K562 (cell line): ENCODE data around the gene SHANK3. TPM values are rescaled to one million over a fixed set of nuclear protein-coding genes. Genes with fewer than 3 reads are reported as not detected.

Experiments
- ATAC-seq: fragments of 200-7000 bp; cut with Tn5 transposase; 3 replicates; pipeline ENCODE4 v1.9.1; 2020; ENCODE audit warnings: moderate library complexity
- BruUV-seq: library from RNA; stranded (reverse); fragments of 400-500 nt; replicated peaks from 2 replicates; lab custom pipeline; 2021; lab: Mats Ljungman, UMichigan
- CTCF ChIA-PET: fragments of 300-600 bp; formaldehyde crosslinking; extraction: SDS; loops from one replicate; lab custom pipeline; 2021; ENCODE audit warnings: low intra/inter-chr PET ratio; lab: Yijun Ruan, JAX
- POLR2A ChIA-PET: fragments of 300-600, 350-650 bp; sonication (Branson Sonifier 250); formaldehyde crosslinking; extraction: SDS; loops from one replicate; lab custom pipeline; 2021; ENCODE audit warnings: antibody characterized with exemption, inconsistent platforms; lab: Yijun Ruan, JAX
- DNase-seq, 4 experiments: peaks; one replicate each; pipeline versions ENCODE4 v3.0.0 to v3.0.0-alpha.2; 2011 to 2018; ENCODE audit warnings: low spot score in 3 of 4, mixed read lengths in 3 of 4; ENCODE audit errors: extremely low read depth in 1 of 4
- FAIRE-seq: peaks from 2 replicates; lab custom pipeline; 2011; peaks lifted over from hg19 to GRCh38; lab: Jason Lieb, UNC
- H2AFZ ChIP-seq: 2 replicates; pipeline ENCODE4 v1.6.0; 2011; ENCODE audit warnings: low read depth, low read length, control low read depth, inconsistent platforms
- H3K27ac ChIP-seq: fragments of 200-600 bp; 3 replicates; pipeline ENCODE4 v1.8.0; 2011; ENCODE audit warnings: low read depth, mild to moderate bottlenecking, control low read depth, inconsistent platforms, low read length, moderate library complexity, mixed read lengths; ENCODE audit errors: extremely low read depth
- H3K27me3 ChIP-seq, 2 experiments: fragments of 300-600 bp in 1 of 2; 2 replicates in 1 of 2; 3 replicates in 1 of 2; pipeline versions ENCODE4 v1.6.0 to v1.8.0; 2011; ENCODE audit warnings: inconsistent platforms in 2 of 2, low read length in 2 of 2, mild to moderate bottlenecking in 1 of 2, mixed read lengths in 1 of 2, moderate library complexity in 1 of 2; ENCODE audit not compliant: control insufficient read depth in 2 of 2, insufficient read depth in 2 of 2
- H3K36me3 ChIP-seq: fragments of 300-600 bp; 3 replicates; pipeline ENCODE4 v1.8.0; 2011; ENCODE audit warnings: mild to moderate bottlenecking, low read length, inconsistent platforms; ENCODE audit not compliant: control insufficient read depth, insufficient read depth
- H3K4me1 ChIP-seq, 2 experiments: fragments of 200-600 bp in 1 of 2; replicated peaks in 1 of 2; 2 replicates in 1 of 2; 3 replicates in 1 of 2; pipeline versions ENCODE4 v1.5.1 to v1.8.0; 2011; ENCODE audit warnings: inconsistent platforms in 2 of 2, low read length in 2 of 2, mild to moderate bottlenecking in 1 of 2, mixed read lengths in 1 of 2, moderate library complexity in 1 of 2; ENCODE audit not compliant: control insufficient read depth in 2 of 2, insufficient read depth in 2 of 2
- H3K4me2 ChIP-seq: 2 replicates; pipeline ENCODE4 v1.6.1; 2011; ENCODE audit warnings: low read length, control low read depth, inconsistent platforms, mixed read lengths; ENCODE audit not compliant: insufficient read depth
- H3K4me3 ChIP-seq: fragments of 200-600 bp; sonication (generic), shearing (Covaris generic); 2 replicates; pipeline ENCODE4 v1.5.1; 2016; ENCODE audit warnings: control low read depth, inconsistent platforms
- H3K79me2 ChIP-seq: fragments of 200-600 bp; 3 replicates; pipeline ENCODE4 v1.8.0; 2011; ENCODE audit warnings: low read length, inconsistent platforms; ENCODE audit not compliant: control insufficient read depth, insufficient read depth
- H3K9ac ChIP-seq, 2 experiments: 2 replicates each; pipeline versions ENCODE4 v1.6.0 to v1.6.1; 2011; ENCODE audit warnings: low read depth in 2 of 2, low read length in 2 of 2, control low read depth in 1 of 2, inconsistent platforms in 1 of 2, mild to moderate bottlenecking in 1 of 2, mixed read lengths in 1 of 2; ENCODE audit not compliant: insufficient read depth in 1 of 2
- H3K9me1 ChIP-seq: one replicate; pipeline ENCODE4 v1.6.0; 2011; ENCODE audit warnings: inconsistent platforms, mild to moderate bottlenecking, low read length, moderate library complexity; ENCODE audit not compliant: control insufficient read depth, insufficient read depth
- H3K9me3 ChIP-seq: replicated peaks from 2 replicates; pipeline ENCODE4 v1.5.1; 2011; ENCODE audit warnings: low read depth, low read length, inconsistent platforms; ENCODE audit not compliant: control insufficient read depth, insufficient read depth
- H4K20me1 ChIP-seq: replicated peaks from 2 replicates; pipeline ENCODE4 v1.6.1; 2011; ENCODE audit warnings: low read length, inconsistent platforms, mixed read lengths; ENCODE audit not compliant: control insufficient read depth, insufficient read depth
- DNMT1 ChIP-seq: fragments of 450-650 bp; IDR thresholded peaks from 2 replicates; pipeline ENCODE4 v1.6.1; 2016; ENCODE audit warnings: antibody characterized with exemption, mild to moderate bottlenecking
- PHB2 ChIP-seq: fragments of 450-650 bp; IDR thresholded peaks from 2 replicates; pipeline ENCODE4 v1.6.1; 2017; ENCODE audit warnings: low read depth
- RBFOX2 ChIP-seq: fragments of 200-400 bp; formaldehyde crosslinking; IDR thresholded peaks from 2 replicates; pipeline ENCODE4 v1.6.1; 2017; ENCODE audit warnings: low read depth, mild to moderate bottlenecking, low read length, moderate library complexity
- RUNX1 ChIP-seq: sonication (generic); IDR thresholded peaks from 2 replicates; pipeline ENCODE4 v1.6.1; 2016; ENCODE audit warnings: antibody characterized with exemption, low read depth
- SMARCB1 ChIP-seq: IDR thresholded peaks from 2 replicates; pipeline ENCODE4 v1.6.1; 2011; ENCODE audit warnings: improper control_type of control experiment, low read depth; ENCODE audit not compliant: insufficient read length
- TEAD1 ChIP-seq, 2 experiments: fragments of 450-650 bp in 1 of 2; sonication (generic) in 1 of 2; formaldehyde crosslinking; IDR thresholded peaks; 2 replicates each; pipeline versions ENCODE4 v1.4.0 to v1.8.0; 2020 to 2022; ENCODE audit warnings: mild to moderate bottlenecking in 2 of 2, missing genetic modification reagents in 1 of 2
- ZNF644 ChIP-seq: fragments of 200-800 bp; sonication (Bioruptor generic); IDR thresholded peaks from 2 replicates; pipeline ENCODE4 v1.6.1; 2016; ENCODE audit warnings: low read depth, missing genetic modification characterization, missing compliant biosample characterization
- ZZZ3 ChIP-seq: fragments of 450-650 bp; IDR thresholded peaks from 2 replicates; pipeline ENCODE4 v1.6.1; 2016; ENCODE audit warnings: antibody characterized with exemption, mild to moderate bottlenecking, moderate library complexity
- WGBS: fragments of 100-300 bp; shearing (Covaris generic); methylation state at CpG from one replicate; pipeline ENCODE4 v1.1.6; 2016; ENCODE audit warnings: low coverage, mixed read lengths; ENCODE audit not compliant: insufficient coverage; ENCODE audit errors: missing lambda C conversion rate; 5-methylcytosine and 5-hydroxymethylcytosine counted together
- in situ Hi-C: fragments of 300-500 bp; cut with MboI; formaldehyde crosslinking; loops from 4 replicates; pipeline ENCODE4 v1.15.0; 2018; ENCODE audit warnings: inconsistent platforms, mixed read lengths
- intact Hi-C: fragments of 100-400 bp; cut with micrococcal nuclease; formaldehyde crosslinking; loops from 2 replicates; pipeline ENCODE4 v1.14.2; 2022
- polyA plus RNA-seq, 8 experiments: library from polyadenylated mRNA; depleted of rRNA in 4 of 8; stranded (reverse) in 5 of 8; unstranded in 3 of 8; fragments of >200 nt; fragmentation: Nextera tagmentation in 2 of 8; fragmentation: Illumina TruSeq in 1 of 8; extraction: Ambion mirVana in 2 of 8; extraction: Trizol in 1 of 8; gene quantifications; 2 replicates each; pipeline versions ENCODE4 v1.2.1 to v1.2.3, GENCODE V29; 2011 to 2014; ENCODE audit warnings: inconsistent platforms in 1 of 8, missing spikeins in 1 of 8
- total RNA-seq, 7 experiments: library from RNA; depleted of rRNA in 6 of 7; stranded (reverse); fragments of >200 nt in 6 of 7; fragmentation: Illumina TruSeq in 2 of 7; extraction: Trizol in 2 of 7; gene quantifications; 2 replicates each; pipeline versions ENCODE4 v1.2.1 to v1.2.3, GENCODE V29; 2011 to 2021; ENCODE audit warnings: low replicate concordance in 1 of 7
- TF ChIP-seq, protein P1 (sequence below): fragments of 250-450 bp; sonication (Bioruptor Pico); IDR thresholded peaks from 2 replicates; pipeline ENCODE4 v1.9.0; 2021; ENCODE audit warnings: mild to moderate bottlenecking, inconsistent platforms
- TF ChIP-seq, protein P2 (sequence below): fragments of 450-650 bp; conservative IDR thresholded peaks from 2 replicates; pipeline ENCODE4 v1.6.1; 2016; ENCODE audit warnings: missing genetic modification characterization, low read depth, mild to moderate bottlenecking, control low read depth, missing compliant biosample characterization
- TF ChIP-seq, protein P3 (sequence below): fragments of 250-450 bp; sonication (Bioruptor Pico); IDR thresholded peaks from 2 replicates; pipeline ENCODE4 v1.6.1; 2021; ENCODE audit warnings: mild to moderate bottlenecking
- TF ChIP-seq, protein P4 (sequence below): fragments of 450-650 bp; IDR thresholded peaks from 2 replicates; pipeline ENCODE4 v1.7.0; 2016; ENCODE audit warnings: borderline replicate concordance
- TF ChIP-seq, protein P5 (sequence below): sonication (generic); formaldehyde crosslinking; IDR thresholded peaks from 2 replicates; pipeline ENCODE4 v1.8.0; 2023; ENCODE audit warnings: mild to moderate bottlenecking, missing genetic modification reagents

The SHANK3 gene
- total and polyA plus RNA-seq, 9 of the 15 experiments (the other 6 are each of a cell fraction or from before 2014, with no cell fraction given) = 0.01 to 0.07 (median 0.03) TPM; not detected in 6

DNA sequence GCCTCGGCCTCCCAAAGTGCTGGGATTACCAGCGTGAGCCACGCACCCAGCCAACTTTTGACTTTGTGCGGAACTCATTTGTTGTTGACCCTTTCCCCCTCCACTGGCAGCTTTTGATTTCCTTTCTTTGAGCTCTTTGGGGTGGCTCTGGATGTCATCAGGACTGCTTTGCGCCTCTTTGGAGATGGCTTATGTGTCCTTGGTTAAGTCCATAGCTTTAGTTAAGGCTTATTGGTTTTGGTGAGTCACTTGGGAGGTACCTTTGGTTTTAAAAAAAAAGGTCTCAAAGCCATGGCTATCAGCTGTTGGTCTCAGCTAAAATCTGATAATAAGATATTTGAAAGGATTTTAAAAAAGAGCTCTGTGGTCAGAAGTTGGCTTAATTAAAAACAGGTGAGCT lies 39.5 kb upstream of the SHANK3 start:
- Histone ChIP-seq H3K27ac (no peak overlapping the region), H3K79me2 (no peaks in the 10 kb centered on the region; the same call in 2 of the 3 replicates), H3K4me2 (no peak overlapping the region), H3K27me3 (peaks cover 2 to 10% of the 10 kb centered on the region in 2 experiments; a peak in 4 of 5 replicates), H2AFZ (no peak overlapping the region), H3K4me1 (peaks cover 5 to 9% of the 10 kb centered on the region in 2 experiments; a peak in 4 of 5 replicates), H4K20me1 (no peaks in the 10 kb centered on the region), H3K36me3 (no peaks in the 10 kb centered on the region), H3K9me1 (no peaks in the 10 kb centered on the region), H3K9me3 (no peaks in the 10 kb centered on the region), H3K9ac (no peak overlapping the region), H3K4me3 (no peak overlapping the region)
- ChIA-PET POLR2A (no interaction called here), CTCF (no interaction called here)
- DNase-seq = no peak
- intact Hi-C loops = no loop called here
- in situ Hi-C loops = no loop called here
- TF ChIP-seq, protein P1, sequence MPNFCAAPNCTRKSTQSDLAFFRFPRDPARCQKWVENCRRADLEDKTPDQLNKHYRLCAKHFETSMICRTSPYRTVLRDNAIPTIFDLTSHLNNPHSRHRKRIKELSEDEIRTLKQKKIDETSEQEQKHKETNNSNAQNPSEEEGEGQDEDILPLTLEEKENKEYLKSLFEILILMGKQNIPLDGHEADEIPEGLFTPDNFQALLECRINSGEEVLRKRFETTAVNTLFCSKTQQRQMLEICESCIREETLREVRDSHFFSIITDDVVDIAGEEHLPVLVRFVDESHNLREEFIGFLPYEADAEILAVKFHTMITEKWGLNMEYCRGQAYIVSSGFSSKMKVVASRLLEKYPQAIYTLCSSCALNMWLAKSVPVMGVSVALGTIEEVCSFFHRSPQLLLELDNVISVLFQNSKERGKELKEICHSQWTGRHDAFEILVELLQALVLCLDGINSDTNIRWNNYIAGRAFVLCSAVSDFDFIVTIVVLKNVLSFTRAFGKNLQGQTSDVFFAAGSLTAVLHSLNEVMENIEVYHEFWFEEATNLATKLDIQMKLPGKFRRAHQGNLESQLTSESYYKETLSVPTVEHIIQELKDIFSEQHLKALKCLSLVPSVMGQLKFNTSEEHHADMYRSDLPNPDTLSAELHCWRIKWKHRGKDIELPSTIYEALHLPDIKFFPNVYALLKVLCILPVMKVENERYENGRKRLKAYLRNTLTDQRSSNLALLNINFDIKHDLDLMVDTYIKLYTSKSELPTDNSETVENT (CRISPR knock-in tag) = no peak
- TF ChIP-seq TEAD1 (CRISPR knock-in tag; IDR thresholded peaks at IDR 0.05) (no peak), SMARCB1 (no peak), RUNX1 (no peak), ZZZ3 (no peak), DNMT1 (no peak), PHB2 (no peak), RBFOX2 (no peak), ZNF644 (tag) (no peak)
- TF ChIP-seq, protein P2, sequence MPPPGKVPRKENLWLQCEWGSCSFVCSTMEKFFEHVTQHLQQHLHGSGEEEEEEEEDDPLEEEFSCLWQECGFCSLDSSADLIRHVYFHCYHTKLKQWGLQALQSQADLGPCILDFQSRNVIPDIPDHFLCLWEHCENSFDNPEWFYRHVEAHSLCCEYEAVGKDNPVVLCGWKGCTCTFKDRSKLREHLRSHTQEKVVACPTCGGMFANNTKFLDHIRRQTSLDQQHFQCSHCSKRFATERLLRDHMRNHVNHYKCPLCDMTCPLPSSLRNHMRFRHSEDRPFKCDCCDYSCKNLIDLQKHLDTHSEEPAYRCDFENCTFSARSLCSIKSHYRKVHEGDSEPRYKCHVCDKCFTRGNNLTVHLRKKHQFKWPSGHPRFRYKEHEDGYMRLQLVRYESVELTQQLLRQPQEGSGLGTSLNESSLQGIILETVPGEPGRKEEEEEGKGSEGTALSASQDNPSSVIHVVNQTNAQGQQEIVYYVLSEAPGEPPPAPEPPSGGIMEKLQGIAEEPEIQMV (tag) = no peak
- TF ChIP-seq, protein P3, sequence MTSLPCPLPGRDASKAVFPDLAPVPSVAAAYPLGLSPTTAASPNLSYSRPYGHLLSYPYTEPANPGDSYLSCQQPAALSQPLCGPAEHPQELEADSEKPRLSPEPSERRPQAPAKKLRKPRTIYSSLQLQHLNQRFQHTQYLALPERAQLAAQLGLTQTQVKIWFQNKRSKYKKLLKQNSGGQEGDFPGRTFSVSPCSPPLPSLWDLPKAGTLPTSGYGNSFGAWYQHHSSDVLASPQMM (CRISPR knock-in tag) = no peak
- TF ChIP-seq, protein P4, sequence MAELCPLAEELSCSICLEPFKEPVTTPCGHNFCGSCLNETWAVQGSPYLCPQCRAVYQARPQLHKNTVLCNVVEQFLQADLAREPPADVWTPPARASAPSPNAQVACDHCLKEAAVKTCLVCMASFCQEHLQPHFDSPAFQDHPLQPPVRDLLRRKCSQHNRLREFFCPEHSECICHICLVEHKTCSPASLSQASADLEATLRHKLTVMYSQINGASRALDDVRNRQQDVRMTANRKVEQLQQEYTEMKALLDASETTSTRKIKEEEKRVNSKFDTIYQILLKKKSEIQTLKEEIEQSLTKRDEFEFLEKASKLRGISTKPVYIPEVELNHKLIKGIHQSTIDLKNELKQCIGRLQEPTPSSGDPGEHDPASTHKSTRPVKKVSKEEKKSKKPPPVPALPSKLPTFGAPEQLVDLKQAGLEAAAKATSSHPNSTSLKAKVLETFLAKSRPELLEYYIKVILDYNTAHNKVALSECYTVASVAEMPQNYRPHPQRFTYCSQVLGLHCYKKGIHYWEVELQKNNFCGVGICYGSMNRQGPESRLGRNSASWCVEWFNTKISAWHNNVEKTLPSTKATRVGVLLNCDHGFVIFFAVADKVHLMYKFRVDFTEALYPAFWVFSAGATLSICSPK = no peak
- TF ChIP-seq, protein P5, sequence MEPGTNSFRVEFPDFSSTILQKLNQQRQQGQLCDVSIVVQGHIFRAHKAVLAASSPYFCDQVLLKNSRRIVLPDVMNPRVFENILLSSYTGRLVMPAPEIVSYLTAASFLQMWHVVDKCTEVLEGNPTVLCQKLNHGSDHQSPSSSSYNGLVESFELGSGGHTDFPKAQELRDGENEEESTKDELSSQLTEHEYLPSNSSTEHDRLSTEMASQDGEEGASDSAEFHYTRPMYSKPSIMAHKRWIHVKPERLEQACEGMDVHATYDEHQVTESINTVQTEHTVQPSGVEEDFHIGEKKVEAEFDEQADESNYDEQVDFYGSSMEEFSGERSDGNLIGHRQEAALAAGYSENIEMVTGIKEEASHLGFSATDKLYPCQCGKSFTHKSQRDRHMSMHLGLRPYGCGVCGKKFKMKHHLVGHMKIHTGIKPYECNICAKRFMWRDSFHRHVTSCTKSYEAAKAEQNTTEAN = no peak
- ATAC-seq = no peak
- WGBS = 50% methylated on average over 1 of the region's 5 CpGs
- BruUV-seq = no TSS peak
- FAIRE-seq = no peak
